Activated T-helper 9 cell treated with anti-CD3 and anti-CD28 coated beads, Interleukin-2, amount 50 U/mL, for 16 hours (primary cell): ENCODE results near the gene AP1B1.
"Not testable (repeated sequence)": the region's sequence is repeated elsewhere in the genome, so short reads cannot be mapped to it uniquely, and the experiment has no call there.

Experiments
- DNase-seq: peaks from one replicate; pipeline ENCODE4 v3.0.0-alpha.2; 2020; ENCODE audit warnings: low read depth

Gene AP1B1

GRCh38 chr22:29387921-29388758 lies at the start of gene AP1B1:
AP1B1 (minus strand) TSS chr22:29388570; CDS start chr22:29367243, 21,327 bp downstream.
- DNase-seq, result peak; percentile 92

- DNase-seq, result no peak
Measured at GRCh38 chr22:29435236-29436136, 47.1 kb upstream of the AP1B1 start.

- DNase-seq, result no peak
Measured at GRCh38 chr22:29434288-29434687, 45.9 kb upstream of the AP1B1 start.

DNA sequence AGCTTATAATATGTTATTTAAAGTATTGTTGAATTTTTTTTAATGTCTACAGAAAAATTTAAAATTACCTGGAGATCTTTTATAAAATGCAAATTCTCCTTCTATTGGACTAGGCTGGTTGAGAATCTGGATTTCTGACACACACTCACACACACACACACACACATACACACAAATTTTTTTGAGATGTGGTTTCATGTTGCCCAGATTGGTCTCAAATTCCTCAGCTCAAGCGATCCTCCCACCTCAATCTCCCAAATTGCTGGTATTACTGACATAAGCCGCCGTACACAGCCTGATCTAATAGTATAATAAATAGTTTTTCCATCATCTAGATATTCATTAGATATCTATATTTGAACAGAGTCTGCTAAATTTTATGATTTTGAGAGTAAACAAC lies 45.5 kb upstream of the AP1B1 start:
- no peak for DNase-seq

- no peak for DNase-seq
Measured at GRCh38 chr22:29431986-29432385, 43.6 kb upstream of the AP1B1 start.

DNA sequence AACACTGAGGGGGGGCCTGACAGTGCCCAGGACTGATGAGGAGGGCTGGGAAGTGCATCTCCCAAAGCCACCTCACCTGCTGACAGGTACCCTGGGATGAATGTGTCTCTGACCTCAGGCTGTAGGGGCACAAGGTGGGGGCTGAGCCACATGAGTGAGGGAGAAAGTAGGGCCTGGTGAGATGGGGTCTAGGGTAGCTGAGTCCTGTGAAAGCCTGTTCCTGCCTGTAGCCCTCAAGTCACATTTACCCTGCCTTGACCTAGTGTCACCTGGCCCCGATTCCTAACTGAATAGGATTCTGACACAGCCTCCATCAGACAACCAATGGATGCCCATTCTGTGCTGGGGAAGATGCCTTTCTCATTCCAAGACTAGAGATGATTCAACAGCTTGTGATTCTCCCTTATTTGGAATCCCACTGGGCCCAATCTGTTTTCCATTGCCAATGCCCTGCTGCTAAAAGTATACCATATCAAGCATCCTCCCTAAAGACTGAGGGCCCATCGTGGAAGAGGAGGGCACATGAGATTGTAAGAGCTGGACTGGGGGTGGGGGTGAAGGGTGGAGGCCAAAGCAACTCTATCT lies 38.9 kb upstream of the AP1B1 start:
- no peak for DNase-seq

- DNase-seq, result no peak
Measured at GRCh38 chr22:29426476-29426875, 38.1 kb upstream of the AP1B1 start.

GRCh38 chr22:29418704-29419103 lies 30.3 kb upstream of the AP1B1 start:
- not testable (repeated sequence) for DNase-seq

DNA sequence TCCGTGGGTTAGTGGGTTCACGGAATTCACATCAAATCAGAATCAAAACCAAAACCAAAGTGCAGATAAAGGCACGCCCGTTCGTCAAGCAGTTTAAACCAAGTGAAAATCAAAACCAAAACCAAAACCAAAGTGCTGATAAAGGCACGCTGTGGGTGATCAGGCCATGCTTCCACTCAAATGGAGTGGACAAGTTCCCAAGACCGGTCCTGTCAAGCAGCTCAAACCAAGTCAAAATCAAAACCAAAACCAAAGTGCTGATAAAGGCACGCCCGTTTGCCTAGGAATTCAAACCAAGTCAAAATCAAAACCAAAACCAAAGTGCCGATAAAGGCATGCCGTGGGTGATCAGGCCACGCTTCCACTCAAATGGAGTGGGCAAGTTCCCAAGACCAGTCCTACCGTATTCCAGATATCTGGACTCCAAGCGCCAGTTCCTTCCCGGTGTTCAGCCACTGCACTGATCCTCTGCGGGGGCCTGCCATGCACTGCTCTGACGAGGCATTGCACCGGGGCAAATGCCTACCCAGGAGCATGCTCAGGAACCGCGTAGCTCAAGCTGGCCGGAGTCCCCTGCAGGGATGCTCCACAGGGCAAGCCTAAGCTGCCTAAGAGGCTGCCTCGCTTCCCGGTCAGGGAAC lies 26.7 kb upstream of the AP1B1 start:
- peak; percentile 30 for DNase-seq

- DNase-seq, result not testable (repeated sequence)
Measured at GRCh38 chr22:29412772-29413171, 24.4 kb upstream of the AP1B1 start.

GRCh38 chr22:29411569-29412211 lies 23.3 kb upstream of the AP1B1 start:
- DNase-seq, result not testable (repeated sequence)

GRCh38 chr22:29408940-29409339 lies 20.6 kb upstream of the AP1B1 start:
- no peak for DNase-seq

DNA sequence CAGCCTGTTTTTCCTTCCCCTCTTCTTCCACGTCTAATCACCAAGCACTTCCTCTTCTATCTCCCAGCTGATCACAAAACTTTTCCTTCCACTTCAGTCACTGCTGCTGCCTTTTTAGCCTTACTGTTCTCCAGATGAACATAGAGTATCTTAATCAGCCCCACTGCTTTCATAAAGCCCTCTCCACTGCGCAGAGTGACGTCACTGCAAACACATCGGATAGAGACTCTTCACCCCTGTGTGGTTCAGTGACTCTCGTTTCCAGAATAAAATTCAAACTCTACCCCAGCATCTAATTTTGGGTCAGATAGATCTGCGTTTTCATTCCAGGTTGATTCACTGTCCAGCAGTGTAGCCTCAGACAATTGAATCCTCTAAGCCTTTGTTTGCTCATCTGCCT lies 13.2 kb upstream of the AP1B1 start:
- DNase-seq, result not testable (repeated sequence)

DNA sequence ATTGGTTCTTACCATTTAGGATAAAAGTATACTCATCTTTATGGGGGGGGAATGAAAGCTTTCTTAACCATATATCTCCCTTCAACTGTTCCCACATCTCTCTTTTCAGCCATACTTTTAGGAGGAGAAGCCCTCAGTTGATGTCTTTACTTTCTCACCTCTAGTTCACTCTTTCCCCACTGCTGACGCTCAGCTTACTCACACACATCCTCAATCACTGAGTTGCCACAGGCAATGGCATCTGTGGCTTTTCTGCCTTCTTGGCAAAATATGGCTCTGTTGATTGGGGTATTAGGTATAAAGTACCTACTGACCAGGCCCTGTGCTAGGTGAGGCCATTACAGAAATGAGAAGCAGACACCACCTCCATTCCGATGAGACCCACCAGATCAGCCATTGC lies 12.2 kb upstream of the AP1B1 start:
- no peak for DNase-seq

GRCh38 chr22:29397791-29398190 lies 9.4 kb upstream of the AP1B1 start:
- DNase-seq, result no peak

DNA sequence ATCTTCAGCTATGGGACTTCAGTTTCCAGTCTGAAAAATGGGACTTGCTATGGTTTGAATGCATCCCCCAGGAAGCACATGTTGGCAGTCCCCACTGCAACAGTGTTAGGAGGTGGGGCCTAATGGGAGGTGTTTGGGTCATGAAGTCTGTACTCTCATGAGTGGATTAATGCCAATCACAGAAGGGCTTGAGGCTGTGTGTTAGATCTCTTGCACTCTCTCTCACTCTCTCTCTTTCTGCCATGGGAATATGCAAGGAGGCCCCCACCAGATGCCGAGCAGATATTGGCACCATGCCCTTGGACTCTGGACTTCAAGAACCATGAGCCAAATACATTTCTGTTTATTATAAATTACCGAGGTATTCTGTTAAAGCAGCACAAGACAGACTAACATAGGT lies 7.8 kb upstream of the AP1B1 start:
- DNase-seq, result no peak

- peak; percentile 46 for DNase-seq
Measured at GRCh38 chr22:29394931-29395581, 6.7 kb upstream of the AP1B1 start.

DNA sequence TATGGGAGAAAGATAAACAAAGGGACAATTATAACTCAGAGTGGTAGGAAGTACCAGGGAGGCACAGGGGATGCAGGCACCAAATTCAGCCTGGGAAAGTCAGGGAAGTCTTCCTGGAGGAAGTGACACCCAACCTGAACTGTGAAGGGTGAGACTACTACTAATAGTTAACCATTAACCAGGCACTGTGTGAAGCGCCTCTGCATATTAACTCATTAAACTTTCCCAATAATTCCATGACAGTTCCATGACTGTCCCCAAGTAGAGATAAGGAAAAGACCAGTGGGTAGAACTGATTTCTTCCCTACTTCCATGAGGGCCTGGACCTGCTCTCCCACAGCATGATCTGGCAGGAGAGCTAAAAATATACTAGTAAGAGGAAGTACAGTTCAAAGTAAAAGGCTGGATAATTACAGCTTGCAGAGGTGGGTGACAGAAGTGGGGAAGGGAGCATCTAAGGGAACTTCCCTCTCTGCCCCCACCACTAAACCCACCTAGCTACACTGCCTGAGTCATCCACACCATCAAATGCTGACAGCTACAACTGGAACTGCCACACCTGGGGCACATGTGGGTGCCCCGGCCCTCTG lies 4.7 kb upstream of the AP1B1 start:
- no peak for DNase-seq

- DNase-seq, result no peak
Measured at GRCh38 chr22:29391546-29391945, 3.2 kb upstream of the AP1B1 start.

GRCh38 chr22:29390270-29390669 lies 1.9 kb upstream of the AP1B1 start:
- DNase-seq, result no peak

GRCh38 chr22:29388759-29389090 lies 355 bp upstream of the AP1B1 start:
- DNase-seq, result no peak
